ENCODE measurements around the gene BTK. TPM values are rescaled to one million over a fixed set of nuclear protein-coding genes. Genes with fewer than 3 reads are reported as not detected.

BTK gene
- total and polyA plus RNA-seq, 9 of the 15 experiments (the other 6 are each of a cell fraction or from before 2014, with no cell fraction given), result 14.9 to 93.4 (median 65.2) TPM

DNA sequence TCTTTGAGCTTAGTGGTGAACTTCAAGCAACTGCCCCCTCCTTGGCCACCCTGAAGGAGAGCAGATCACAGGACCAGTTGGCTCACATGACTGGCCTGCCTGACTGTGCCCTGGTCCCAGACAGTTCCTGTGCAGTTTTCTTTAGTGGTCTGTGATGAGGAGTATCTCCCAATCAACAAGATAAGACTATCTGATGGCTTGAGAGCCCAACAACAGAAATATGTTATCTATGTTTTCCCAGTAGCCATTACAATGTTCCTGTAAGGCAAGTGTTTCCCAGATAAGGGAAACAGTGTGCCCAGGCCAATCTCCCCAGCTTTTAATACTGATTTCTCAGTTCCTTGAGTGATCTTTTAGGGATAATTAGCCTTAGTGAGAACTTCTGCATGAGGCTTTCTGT, 23.2 kb downstream of the BTK start (continued):
- TF ChIP-seq SOX6 (IDR thresholded peaks at IDR 0.05) (peak; percentile 68), ARID1B (IDR thresholded peaks at IDR 0.05) (peak; percentile 39), CBFA2T3 (IDR thresholded peaks at IDR 0.05) (peak; percentile 50), ZNF140 (CRISPR knock-in tag; IDR thresholded peaks at IDR 0.05) (no peak), SREBF2 (CRISPR knock-in tag; IDR thresholded peaks at IDR 0.05) (no peak), CSDE1 (IDR thresholded peaks at IDR 0.05) (no peak), FOXJ2 (tag; IDR thresholded peaks at IDR 0.05) (0 out of 2 replicates have a peak, but pooled peaks have one; percentile 26), POLR2G (IDR thresholded peaks at IDR 0.05; ENCODE audit: low read depth, low read length) (no peak), ETS2 (tag; IDR thresholded peaks at IDR 0.05; ENCODE audit: borderline replicate concordance, poor library complexity, severe bottlenecking) (no peak), POLR2AphosphoS2 (IDR thresholded peaks at IDR 0.05; ENCODE audit: low read length) (no peak), FOXA3 (CRISPR knock-in tag; conservative IDR thresholded peaks at IDR 0.05 in 1 of 2, IDR thresholded peaks at IDR 0.05 in 1 of 2) (peak in 1 of 2 experiments; percentile 72; a peak in 2 of 4 replicates), MCM5 (IDR thresholded peaks at IDR 0.05; ENCODE audit: low read depth) (no peak), TEAD1 (CRISPR knock-in tag; IDR thresholded peaks at IDR 0.05) (peak in 1 of 2 experiments; percentile 61; a peak in 1 of 4 replicates), CBFA2T2 (conservative IDR thresholded peaks at IDR 0.05) (no peak), TAL1 (IDR thresholded peaks at IDR 0.05) (peak; percentile 33; the same call in 1 of the 2 replicates)
- TF ChIP-seq, protein P1, sequence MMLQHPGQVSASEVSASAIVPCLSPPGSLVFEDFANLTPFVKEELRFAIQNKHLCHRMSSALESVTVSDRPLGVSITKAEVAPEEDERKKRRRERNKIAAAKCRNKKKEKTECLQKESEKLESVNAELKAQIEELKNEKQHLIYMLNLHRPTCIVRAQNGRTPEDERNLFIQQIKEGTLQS (IDR thresholded peaks at IDR 0.05), result no peak
- TF ChIP-seq, protein P1 (CRISPR knock-in tag; conservative IDR thresholded peaks at IDR 0.05), result no peak
